Eye (tissue), 1 donor: ENCODE measurements around the gene LTA.
"Not testable (repeated sequence)": the region's sequence is repeated elsewhere in the genome, so short reads cannot be mapped to it uniquely, and the experiment has no call there.

Experiments used
- DNase-seq: peaks from one replicate; pipeline ENCODE4 v3.0.0-alpha.2; 2015

LTA gene

DNA sequence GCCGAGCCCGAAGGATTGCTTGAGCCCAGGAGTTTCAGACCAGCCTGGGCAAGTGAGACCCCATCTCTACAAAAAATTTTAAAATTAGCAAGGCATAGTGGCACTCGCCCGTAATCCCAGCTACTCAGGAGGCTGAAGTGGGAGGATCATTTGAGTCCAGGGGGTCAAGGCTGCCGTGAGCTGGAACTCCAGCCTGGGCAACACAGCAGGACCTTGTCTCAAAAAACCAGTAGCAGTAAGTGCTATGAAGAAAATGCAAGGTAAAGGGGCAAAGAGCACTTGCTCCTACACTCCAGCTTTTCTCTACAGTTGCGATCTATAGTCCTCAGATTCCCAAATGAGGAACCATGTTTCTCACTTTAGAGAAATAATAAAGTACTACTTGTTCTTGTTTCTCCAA lies 28.4 kb upstream of the LTA start:
- DNase-seq: no peak

DNA sequence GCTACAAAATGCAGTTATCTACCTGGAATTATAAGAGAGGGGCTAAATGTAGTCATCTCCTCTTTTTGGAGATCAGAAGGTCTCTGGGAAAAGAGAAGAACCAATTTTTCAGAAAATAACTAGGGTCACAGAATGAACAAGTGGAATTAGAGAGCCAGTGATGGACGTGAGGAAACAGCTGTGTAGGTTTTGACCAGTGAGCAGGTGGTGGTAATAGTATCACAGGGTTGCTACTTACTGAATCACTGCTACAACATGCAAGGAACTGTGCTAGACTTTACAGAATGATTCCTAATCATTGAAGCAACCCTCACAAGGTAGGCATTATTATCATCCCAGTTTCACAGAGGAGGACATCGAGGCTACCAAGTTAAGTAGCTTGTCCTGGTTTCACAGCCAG lies 27.4 kb upstream of the LTA start:
- DNase-seq: no peak

DNA sequence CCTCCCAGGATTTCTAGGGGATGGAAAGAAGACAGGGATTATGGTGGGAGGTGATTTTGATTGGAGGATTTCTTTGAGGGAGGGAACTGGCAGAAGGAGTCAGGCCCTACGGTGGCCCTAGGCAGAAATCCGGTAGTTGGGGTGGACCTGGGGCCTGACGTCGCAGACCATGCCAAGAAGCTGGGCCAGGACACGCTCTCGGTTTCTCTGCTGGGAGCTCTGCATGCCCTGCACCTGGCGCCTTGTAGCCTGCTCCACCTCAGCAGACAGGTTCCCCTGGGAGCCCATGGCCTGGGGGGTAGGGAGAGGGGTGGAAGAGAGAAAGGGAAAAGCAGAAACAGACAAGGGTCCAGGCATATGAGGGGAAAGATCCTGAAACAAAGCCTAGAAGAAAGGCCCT lies 26.8 kb upstream of the LTA start:
- no peak for DNase-seq

DNA sequence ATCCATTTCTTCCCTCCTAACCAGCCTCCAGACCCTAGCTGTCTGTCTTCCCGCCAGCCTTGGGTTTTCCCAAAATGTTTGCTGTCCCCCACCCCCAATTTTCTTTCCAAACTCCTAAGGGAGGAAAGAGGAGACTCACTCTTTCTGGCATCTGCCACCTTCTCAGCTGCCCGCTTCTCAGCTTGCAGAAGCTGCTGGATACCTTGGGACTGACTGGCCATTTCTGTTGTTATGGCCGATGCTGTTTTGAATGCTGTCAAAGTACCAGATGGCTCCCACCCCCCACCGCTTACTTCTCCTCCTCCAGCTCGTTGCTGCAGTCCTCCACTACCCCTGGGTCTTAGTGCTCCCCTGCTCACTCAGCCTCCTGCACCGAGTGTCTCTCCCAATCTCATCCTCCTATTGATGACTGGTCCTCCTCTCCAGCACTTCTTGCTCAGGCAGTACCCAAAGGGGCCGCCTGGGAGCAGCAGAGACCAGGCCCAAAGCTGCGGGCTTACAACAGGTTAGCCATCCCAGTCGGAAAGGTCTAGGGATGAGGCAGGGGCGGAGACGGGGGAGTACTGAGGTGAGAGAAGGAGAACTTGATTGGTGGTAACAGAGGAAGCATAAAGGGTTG lies 25.6 kb upstream of the LTA start, which contains the start of gene ATP6V1G2:
Gene ATP6V1G2, minus strand, starts transcription at position 270 of the 619 bp plus-strand sequence. Its CDS starts 49 bp downstream, at position 221.
- peak; percentile 97 for DNase-seq

DNA sequence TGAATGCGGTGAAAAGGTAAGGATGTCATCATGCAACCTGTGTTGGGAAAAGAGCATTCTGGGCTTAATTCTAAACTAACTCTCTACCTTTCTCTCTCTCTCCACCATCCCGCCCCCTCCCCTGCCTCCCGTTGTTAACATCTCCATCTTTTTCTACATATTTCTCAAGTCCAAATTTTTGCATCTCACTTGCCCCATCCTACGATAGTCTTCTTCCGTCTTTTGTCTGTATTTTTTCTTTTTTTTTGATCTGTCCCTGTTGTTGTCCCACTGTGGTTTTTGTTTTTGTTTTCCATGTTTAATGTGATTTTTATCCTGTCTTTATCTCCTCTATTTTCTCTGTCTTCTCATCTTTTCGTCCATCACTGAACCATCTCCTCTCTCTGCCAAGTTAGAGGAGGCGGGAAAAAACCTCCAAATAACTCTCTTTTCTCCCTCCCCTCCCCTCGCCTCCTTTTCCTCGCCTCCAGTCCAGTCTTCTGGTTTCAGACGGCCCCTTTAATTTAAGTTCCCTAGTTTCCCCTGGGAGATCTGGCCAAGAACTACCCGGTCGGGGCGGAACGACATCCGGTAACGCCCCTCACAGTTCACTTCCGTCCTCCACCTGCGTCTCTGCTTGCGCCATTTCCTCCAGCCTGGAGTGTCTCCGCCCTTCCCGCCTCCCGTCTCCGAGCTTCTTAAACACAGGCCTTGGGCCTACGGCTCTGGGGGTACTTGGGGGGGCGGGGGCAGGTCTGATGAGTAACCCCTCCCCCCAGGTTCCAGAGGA lies 24.9 kb upstream of the LTA start, which contains the start of gene NFKBIL1:
Gene NFKBIL1, plus strand, starts transcription at position 651 of the 769 bp plus-strand sequence. Its CDS starts 87 bp downstream, at position 738.
- DNase-seq: peak; percentile 97

DNA sequence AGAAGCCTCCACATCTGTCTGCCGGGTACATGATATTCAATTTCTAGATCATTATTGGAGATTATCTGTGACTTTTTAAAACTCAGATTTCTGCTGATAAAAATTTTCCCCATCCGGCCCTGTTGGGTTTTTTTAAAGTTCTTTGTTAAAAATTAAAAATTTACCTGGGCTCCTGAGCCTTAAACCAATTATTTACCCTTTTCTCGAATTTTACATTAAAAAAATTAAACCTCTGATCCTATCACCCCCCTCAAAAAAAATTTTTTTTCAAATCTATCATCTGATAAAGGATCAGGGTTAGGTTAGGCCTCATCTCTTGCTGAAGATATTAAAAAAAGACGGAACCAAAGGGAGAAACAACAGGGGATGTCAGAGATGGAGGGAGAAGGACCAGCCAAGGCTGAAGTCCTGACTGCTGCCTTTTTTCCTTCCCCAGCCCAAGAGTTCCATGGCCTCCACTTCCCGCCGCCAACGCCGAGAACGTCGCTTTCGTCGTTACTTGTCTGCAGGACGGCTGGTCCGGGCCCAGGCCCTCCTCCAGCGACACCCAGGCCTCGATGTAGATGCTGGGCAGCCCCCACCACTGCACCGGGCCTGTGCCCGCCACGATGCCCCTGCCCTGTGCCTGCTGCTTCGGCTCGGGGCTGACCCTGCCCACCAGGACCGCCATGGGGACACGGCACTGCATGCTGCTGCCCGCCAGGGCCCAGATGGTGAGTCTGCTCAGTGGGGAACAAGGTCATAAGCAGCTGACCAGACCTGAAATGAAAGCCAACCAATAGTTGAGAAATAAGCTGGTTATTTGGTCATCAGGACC lies 24.2 kb upstream of the LTA start:
- DNase-seq: no peak

DNA sequence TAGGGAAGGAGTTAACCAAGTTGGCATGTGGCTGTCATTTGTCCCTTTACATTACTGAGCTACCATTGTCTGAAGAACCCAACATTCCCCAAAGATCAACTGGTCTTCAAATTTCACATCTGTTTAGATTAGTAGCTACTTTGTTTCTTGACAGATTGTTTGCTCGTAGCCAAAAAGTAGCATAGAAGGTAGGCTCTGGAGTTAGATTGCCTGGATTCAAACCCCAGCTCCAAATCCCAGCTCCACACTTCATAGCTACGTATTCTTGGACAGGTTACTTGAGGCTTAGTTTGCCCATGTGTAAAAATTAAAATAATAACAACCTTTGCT lies 23.6 kb upstream of the LTA start:
- no peak for DNase-seq

DNA sequence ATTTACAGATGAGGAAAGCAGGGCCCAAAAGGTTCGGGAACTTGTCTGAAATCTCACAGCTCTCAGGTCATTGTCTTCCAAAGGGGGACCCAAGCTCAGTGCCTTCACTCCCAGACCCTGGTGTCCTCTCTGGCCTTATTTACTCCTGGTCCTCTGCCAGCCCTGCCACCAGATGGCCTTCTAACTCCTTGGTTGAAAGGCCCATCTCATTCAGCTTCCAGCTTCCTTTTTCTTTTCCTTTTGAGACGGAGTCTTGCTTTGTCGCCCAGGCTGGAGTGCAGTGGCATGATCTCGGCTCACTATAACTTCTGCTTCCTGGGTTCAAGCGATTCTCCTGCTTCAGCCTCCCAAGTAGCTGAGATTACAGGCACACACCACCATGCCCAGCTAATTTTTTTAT lies 20.7 kb upstream of the LTA start:
- DNase-seq: not testable (repeated sequence)

DNA sequence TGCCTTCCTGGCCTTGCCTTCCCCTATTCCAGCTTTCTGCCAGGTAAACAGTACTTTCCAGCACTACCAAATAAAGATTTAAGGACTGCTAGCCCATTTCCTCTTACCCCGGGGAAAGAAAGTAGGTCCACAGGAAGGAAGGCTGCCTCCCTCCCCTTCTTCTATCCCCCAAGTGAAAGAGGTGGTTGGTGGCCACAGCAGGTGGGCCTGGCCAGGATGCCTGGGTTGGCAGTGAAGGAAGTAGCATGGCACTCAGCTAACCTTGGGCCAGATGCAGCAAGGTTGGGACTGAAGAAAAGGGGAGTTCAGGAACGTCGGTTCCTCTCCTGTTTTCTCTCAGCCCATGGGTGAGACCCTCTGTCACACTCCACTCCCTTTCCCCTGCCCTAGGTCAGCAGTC lies 15.8 kb upstream of the LTA start:
- DNase-seq: no peak

DNA sequence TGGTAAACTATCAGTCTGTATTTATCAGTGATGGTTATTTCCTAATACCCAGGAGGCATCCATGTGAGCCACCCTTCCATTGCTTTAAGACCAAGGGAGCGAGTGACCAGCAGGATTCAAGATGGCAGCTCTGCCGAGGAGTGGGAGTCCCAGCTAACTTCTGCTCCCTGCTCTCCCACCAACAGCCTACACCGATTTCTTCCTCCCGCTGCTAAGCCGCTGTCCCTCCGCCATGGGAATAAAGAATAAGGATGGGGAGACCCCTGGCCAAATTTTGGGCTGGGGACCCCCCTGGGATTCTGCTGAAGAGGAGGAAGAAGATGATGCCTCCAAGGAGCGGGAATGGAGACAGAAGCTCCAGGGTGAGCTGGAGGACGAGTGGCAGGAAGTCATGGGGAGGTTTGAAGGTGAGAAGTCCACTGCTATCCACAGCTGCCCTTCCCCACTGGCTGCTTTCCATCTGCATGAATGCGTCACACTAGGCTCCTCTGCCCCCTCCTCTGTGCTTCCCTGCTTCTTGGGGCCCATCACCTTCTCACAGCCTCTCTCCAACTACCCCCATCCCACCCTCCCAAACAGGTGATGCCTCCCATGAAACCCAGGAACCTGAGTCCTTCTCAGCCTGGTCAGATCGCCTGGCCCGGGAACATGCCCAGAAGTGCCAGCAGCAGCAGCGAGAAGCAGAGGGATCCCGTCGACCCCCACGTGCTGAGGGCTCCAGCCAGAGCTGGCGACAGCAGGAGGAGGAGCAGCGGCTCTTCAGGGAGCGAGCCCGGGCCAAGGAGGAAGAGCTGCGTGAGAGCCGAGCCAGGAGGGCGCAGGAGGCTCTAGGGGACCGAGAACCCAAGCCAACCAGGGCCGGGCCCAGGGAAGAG lies 14.4 kb upstream of the LTA start:
- DNase-seq: no peak

DNA sequence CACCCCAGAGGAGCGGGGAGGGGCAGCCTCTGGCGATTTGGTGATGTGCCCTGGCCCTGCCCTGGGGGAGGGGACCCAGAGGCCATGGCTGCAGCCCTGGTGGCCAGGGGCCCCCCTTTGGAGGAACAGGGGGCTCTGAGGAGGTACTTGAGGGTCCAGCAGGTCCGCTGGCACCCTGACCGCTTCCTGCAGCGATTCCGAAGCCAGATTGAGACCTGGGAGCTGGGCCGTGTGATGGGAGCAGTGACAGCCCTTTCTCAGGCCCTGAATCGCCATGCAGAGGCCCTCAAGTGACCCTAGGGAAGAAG lies 13.8 kb upstream of the LTA start:
- DNase-seq: no peak

DNA sequence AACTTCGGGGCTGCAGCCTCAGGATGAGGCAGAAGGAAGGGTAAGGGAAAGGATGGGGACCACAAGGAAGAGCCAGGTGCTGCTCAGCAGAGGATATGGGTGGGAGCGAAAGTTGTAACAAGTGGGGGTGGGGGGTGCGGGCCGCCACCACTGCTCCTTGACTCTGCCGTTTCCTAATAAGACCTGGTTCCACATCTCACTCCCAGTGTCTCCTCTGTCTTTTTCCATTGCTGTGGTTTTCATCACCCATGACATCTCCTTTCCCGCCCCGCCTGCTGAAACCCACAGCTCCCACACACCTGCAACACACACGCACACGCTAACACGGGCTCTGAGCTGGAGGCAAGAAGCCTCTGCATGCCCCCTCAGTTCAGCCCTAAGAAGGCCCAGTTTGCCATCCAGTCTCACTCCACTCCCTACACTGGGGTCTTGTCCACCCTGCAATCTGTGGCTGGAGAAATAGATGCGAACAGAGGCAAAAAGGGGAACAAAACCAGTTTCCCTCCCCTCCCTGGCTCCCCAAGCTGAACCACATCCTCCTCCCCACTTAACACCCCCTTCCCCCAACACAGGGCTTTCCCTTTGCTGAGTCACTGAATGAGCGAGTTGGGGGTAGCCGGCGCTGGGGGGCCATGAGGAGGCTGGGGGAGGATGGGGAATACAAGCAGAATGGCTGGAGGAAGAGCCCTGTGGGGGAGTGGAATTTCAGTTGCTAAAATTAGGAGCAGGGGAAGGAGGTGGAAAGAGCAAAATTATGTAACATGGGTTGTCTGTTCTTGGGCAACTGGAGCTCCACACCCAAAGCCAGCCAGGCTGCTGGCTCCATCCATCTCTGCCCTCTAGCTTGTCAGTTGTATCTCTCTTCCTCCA lies 13.2 kb upstream of the LTA start:
- no peak for DNase-seq

DNA sequence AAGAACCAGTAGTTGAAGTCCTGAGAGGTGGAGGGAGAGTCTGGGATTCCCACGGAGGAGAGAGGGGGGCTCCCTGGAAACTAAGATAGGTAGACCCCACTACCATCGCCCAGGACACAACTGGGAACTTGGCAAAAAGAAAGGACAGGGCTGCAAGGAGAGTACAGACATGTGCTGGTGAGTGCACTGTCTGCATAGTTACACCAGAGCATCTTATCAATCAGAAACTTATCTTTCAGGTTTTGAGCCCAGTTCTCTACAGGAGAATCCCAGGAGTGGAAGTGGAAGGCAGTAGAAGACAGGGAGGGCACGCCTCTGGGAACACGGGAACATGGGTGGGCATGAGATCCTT lies 12.5 kb upstream of the LTA start:
- DNase-seq: no peak

DNA sequence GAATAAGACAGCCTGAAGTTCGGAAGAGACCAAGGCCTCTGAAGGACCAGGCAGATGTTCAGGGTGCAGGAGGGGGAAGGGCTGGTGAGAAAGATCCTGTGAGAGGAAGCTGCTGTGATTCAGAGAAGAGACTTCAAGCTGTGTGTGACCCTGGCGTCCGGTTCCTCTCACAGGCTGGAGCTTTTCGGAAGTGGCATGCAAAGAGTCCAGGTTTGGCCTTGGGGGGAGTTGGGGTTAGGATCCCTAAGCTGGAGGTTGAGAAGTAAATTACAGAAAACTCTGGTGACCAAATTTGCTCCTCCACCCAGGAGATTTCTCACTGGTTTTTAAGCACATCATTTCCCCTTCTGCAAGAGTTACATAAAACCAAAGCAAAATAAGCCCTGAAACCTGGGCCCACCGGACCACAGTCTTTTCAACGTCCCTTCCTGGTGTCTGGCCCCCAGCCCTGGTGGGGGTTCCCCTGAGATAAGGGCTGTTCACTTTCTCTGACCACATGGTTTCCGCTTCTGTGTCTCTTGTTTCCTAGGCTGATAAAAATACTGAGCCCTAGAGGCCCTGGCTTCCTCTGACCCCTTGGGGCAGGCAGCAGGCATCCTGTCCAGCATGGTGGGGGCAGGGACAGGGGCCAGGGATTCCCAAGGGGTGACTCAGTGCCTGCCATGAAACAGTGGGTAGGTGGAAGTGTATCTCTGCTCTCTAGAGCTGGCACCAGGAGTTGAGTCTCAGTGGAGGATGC lies 12.0 kb upstream of the LTA start:
- DNase-seq: no peak

DNA sequence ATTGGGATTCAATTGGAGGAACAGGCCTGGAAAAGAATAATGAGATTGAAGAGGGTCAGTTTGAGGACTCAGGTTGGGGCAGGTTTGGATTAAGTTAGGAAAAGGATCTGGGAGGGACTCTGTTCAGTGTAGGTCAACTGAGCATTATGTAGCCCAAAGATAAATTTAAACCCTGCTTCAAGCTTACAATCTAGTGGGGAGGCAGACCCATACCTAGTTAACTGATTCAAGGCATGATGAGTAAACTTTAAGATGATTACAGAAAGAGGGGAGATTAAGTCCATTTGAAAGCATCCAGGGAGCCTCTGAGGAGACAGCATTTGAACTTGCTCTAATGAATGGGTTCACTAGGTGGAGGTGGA lies 11.4 kb upstream of the LTA start:
- no peak for DNase-seq

DNA sequence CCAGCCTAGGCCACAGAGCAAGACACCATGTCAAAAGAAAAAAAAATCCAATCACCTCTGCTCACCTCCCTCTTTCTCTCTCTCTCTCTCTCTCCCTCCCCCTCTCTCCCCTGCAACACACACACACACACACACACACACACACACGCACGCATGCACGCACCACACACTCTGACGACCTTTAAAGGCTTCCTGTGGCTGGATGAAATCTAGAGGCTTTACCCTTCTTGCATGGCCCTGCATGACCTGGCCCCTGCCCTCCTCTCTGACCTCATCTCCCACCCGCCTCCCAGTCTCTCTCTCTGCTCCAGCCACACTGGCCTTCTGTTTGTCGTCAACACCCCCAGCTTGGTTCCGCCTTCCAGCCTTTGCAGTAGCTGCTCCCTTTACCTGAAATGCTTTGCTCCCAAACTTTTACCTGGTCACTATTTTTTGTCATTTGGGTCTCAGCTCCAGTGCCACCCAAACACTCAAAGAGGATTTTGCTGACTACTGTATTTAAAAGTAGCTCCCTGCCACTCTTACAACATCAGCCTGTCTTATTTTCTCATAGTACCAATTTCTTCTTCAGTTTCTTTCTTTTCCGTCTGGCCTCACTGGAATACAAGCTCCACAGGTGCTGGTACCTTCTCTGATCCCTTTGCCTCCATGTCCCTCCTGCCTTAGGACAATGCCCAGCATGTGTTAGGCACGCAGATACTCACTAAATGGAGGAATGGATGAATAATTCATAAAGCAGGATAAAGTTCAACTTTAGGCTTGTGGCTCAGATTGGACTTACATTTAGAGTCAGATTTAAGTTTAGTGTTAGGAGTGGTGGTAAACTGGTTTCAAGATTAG lies 4.3 kb upstream of the LTA start:
- no peak for DNase-seq

DNA sequence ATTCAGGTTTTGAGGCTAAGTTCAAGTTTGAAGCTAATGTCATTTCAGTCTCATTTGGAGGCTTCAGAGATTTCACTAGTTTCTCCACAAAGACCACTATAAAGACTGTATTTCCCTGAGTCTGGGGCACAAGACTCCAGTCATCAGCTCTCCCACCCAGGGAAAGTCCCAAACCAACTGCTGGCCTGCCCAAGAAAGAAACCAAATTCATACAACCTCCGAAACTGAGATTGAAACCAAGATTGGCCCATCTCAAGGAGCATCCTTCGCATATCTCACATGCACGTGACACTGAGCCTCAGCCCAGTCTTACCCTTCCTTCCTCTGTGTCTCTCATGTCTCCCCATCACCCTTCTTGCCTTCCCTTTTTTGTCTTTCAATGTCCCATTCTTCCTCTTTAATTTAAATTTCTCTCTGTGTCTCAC lies 3.5 kb upstream of the LTA start:
- no peak for DNase-seq

DNA sequence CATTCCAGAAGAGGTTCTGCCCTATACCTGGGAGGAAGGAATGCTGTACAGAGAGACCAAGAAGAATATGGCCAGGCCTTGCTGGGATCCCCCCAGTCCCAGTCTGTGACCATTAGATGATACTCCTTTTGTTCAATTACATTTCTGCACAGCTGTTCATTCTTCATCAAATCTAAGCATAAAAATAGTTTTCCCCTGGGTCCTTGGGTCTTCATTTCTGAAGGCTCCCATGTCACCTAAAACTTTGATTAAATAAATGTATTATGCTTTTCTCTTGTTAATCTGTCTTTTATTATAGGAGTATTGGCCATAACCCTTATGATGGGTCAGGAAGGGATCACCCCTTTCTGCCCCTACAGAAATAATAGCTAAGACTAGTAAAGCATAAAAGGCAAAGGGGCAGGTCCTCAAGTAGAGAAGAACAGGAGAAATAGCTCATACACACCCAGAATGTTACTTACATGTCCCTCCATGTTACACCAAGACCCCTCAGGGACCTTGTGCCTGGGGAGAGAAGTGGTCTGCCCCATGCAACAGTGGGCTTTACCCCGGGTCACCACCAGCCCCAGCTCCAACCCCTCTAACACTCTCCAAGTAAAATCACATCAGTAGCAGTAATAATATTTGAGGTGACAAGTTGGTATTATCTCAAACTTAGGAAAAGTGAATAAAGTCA lies 2.1 kb upstream of the LTA start:
- DNase-seq: no peak

DNA sequence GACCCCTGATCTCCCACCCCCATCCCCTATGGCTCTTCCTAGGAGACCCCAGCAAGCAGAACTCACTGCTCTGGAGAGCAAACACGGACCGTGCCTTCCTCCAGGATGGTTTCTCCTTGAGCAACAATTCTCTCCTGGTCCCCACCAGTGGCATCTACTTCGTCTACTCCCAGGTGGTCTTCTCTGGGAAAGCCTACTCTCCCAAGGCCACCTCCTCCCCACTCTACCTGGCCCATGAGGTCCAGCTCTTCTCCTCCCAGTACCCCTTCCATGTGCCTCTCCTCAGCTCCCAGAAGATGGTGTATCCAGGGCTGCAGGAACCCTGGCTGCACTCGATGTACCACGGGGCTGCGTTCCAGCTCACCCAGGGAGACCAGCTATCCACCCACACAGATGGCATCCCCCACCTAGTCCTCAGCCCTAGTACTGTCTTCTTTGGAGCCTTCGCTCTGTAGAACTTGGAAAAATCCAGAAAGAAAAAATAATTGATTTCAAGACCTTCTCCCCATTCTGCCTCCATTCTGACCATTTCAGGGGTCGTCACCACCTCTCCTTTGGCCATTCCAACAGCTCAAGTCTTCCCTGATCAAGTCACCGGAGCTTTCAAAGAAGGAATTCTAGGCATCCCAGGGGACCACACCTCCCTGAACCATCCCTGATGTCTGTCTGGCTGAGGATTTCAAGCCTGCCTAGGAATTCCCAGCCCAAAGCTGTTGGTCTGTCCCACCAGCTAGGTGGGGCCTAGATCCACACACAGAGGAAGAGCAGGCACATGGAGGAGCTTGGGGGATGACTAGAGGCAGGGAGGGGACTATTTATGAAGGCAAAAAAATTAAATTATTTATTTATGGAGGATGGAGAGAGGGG lies 1.4 kb downstream of the LTA start:
- no peak for DNase-seq
